IPS-20b (cell line): ENCODE measurements around the gene SYNE4.
A peak's percentile ranks its signal among the peaks of the same experiment; 100 is the strongest.
"Not testable (repeated sequence)": the region's sequence is repeated elsewhere in the genome, so short reads cannot be mapped to it uniquely, and the experiment has no call there.

Experiments used
- H3K27ac ChIP-seq: one replicate; pipeline ENCODE4 v1.5.1; 2013; ENCODE audit warnings: low read length
- H3K27me3 ChIP-seq: 2 replicates; pipeline ENCODE4 v1.6.1; 2013; ENCODE audit warnings: mild to moderate bottlenecking, low read length, inconsistent platforms; ENCODE audit not compliant: insufficient read depth
- H3K36me3 ChIP-seq: 2 replicates; pipeline ENCODE4 v1.6.1; 2013; ENCODE audit warnings: low read depth, mild to moderate bottlenecking, inconsistent platforms, low read length, moderate library complexity; ENCODE audit not compliant: insufficient read depth
- H3K4me1 ChIP-seq: 2 replicates; pipeline ENCODE4 v1.6.1; 2013; ENCODE audit warnings: mild to moderate bottlenecking, control low read depth, inconsistent platforms, low read length, moderate library complexity; ENCODE audit not compliant: insufficient read depth
- H3K4me3 ChIP-seq: 2 replicates; pipeline ENCODE4 v1.5.1; 2013; ENCODE audit warnings: mild to moderate bottlenecking, low read length, inconsistent platforms
- H3K9ac ChIP-seq: 2 replicates; pipeline ENCODE4 v1.6.1; 2013; ENCODE audit warnings: low read depth, mild to moderate bottlenecking, inconsistent platforms, low read length, moderate library complexity
- H3K9me3 ChIP-seq: 2 replicates; pipeline ENCODE4 v1.6.1; 2013; ENCODE audit warnings: mild to moderate bottlenecking, low read depth, low read length, inconsistent platforms; ENCODE audit not compliant: insufficient read depth

SYNE4 gene

DNA sequence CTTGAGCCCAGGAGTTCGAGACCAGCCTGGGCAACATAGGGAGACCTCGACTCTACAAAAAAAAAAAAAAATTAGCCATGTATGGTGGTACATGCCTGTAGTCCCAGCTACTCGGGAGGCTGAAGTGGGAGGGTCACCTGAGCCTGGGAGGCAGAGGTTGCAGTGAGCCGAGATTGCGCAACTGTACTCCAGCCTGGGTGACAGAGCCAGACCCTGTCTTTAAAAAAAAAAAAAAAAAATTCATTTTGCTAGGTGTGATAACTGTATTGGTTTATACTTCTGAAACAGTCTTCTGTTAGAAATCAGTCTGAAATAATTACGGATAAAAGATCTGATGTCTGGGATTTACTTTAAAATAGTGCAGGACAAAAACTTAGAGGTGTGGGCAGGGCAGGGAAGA lies 32.5 kb upstream of the SYNE4 start:
- not testable (repeated sequence) for H3K4me3 ChIP-seq, H3K27me3 ChIP-seq, H3K9me3 ChIP-seq, H3K27ac ChIP-seq, H3K4me1 ChIP-seq, H3K36me3 ChIP-seq, H3K9ac ChIP-seq

- Histone ChIP-seq H3K4me3 (no peak overlapping the region), H3K9ac (no peak overlapping the region), H3K27ac (no peak overlapping the region), H3K4me1 (peaks cover 2% of the 10 kb centered on the region; the same call in 1 of the 2 replicates), H3K27me3 (no peaks in the 10 kb centered on the region), H3K36me3 (peaks cover 3% of the 10 kb centered on the region; the same call in 1 of the 2 replicates), H3K9me3 (no peaks in the 10 kb centered on the region)
Measured at GRCh38 chr19:36040495-36040894, 31.9 kb upstream of the SYNE4 start.

GRCh38 chr19:36032251-36033104 lies 23.9 kb upstream of the SYNE4 start, which contains the start of gene CLIP3:
CLIP3 (minus strand) TSS chr19:36032873; CDS start chr19:36032357, 516 bp downstream.
- no peak within 1 kb of the TSS for H3K27ac ChIP-seq
- no peaks in the 10 kb centered on the region for H3K9me3 ChIP-seq
- no peaks in the 10 kb centered on the region for H3K4me1 ChIP-seq
- H3K4me3 ChIP-seq, result peak within 1 kb of the TSS; percentile 84
- H3K27me3 ChIP-seq, result peaks cover 5% of the 10 kb centered on the region; the same call in 1 of the 2 replicates
- 0 out of 2 replicates have a peak, but pooled peaks cover under 1% of the 10 kb centered on the region for H3K36me3 ChIP-seq
- H3K9ac ChIP-seq, result peak within 1 kb of the TSS; percentile 69; the same call in 1 of the 2 replicates

GRCh38 chr19:36031308-36031707 lies 22.7 kb upstream of the SYNE4 start:
- Histone ChIP-seq H3K9me3 (no peaks in the 10 kb centered on the region), H3K27me3 (peaks cover 5% of the 10 kb centered on the region; the same call in 1 of the 2 replicates), H3K27ac (no peak overlapping the region), H3K4me3 (no peak overlapping the region), H3K4me1 (no peaks in the 10 kb centered on the region), H3K36me3 (0 out of 2 replicates have a peak, but pooled peaks cover 4% of the 10 kb centered on the region), H3K9ac (no peak overlapping the region)

GRCh38 chr19:36030264-36031148 lies 21.9 kb upstream of the SYNE4 start:
- no peak overlapping the region for H3K27ac ChIP-seq

DNA sequence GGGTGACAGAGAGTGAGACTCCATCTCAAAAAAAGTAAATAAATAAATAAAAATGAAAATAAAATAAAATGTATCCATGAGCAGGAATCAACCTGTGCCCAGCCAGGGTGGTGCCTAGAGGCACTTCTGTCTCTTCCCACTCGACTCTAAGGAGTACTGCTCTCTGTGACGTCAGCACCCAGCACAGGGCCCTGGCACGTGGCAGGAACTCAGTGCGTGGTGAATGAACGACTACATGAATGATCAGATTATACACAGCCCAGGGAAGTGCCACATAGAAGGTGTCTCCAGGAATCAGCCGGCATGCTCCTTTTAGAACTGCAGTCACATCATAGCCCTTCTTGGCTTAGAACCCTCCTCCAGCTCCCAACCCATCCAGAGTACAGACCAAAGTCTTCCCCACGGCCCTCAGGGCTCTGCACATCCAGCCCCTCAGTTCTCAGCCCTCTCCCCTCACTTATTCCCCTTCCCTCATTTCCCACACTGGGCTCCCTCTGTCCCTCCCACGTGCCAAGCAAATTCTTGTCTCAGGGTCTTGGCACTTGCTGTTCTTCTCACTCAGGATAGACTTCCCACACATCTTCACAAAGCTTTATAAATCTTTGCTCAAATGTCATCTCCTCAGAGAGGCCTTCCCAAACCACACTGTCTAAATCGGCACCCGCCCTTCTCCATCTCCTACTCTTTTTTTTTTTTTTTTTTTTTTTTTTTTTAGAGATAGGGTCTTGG lies 19.9 kb upstream of the SYNE4 start:
- H3K36me3 ChIP-seq, result peaks cover 14% of the 10 kb centered on the region
- H3K4me1 ChIP-seq, result no peaks in the 10 kb centered on the region
- H3K4me3 ChIP-seq, result no peak overlapping the region
- no peak overlapping the region for H3K27ac ChIP-seq
- H3K9me3 ChIP-seq, result no peaks in the 10 kb centered on the region
- no peak overlapping the region for H3K9ac ChIP-seq
- H3K27me3 ChIP-seq, result no peaks in the 10 kb centered on the region; the same call in 1 of the 2 replicates

More at GRCh38 chr19:36030264-36031148, 21.9 kb upstream of the SYNE4 start:
- Histone ChIP-seq H3K9ac (no peak overlapping the region), H3K4me1 (no peaks in the 10 kb centered on the region), H3K4me3 (no peak overlapping the region), H3K27me3 (peaks cover 5% of the 10 kb centered on the region; the same call in 1 of the 2 replicates), H3K36me3 (0 out of 2 replicates have a peak, but pooled peaks cover 4% of the 10 kb centered on the region), H3K9me3 (no peaks in the 10 kb centered on the region)

GRCh38 chr19:36027696-36028095 lies 19.1 kb upstream of the SYNE4 start:
- no peak overlapping the region for H3K9ac ChIP-seq
- no peak overlapping the region for H3K27ac ChIP-seq
- H3K36me3 ChIP-seq, result peaks cover 18% of the 10 kb centered on the region
- H3K4me1 ChIP-seq, result no peaks in the 10 kb centered on the region
- H3K27me3 ChIP-seq, result no peaks in the 10 kb centered on the region
- H3K9me3 ChIP-seq, result no peaks in the 10 kb centered on the region
- H3K4me3 ChIP-seq, result no peak overlapping the region

DNA sequence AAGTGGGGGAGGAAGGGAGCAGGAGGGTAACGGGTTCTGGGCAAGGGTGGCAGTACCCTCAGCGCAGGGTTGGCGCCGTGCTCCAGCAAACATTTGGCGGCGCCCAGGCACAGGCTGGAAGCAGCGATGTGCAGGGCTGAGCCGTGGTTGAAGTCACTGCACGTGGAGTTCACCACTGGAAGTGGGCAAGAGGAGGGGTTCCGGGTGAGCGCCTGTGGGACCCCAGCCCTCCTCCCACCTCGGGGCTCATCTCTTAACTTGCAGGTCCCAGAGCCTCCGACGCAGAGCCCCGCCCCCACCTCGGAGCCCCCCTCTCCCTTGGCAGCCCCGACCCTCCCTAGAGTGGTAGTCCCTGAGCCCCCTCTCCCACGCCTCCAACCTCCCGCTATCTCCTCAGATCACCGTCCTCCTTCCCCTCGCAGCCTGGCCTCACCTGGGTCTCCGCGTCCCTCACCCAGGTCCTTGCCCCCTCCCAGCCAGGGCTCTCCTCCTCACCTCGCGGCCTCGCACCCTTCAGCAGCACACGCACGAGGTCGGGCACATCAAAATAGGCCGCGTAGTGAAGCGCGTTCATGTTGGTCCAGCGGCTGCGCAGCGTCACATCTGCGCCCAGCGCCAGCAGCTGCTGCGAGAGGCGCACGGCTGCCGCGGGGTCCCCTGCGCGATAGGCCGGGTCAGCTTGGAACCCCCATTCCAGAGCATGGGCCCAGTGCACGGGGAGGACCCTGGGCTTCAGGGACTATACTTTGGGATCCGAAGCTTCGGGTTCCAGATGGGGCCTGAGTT lies 17.7 kb upstream of the SYNE4 start:
- Histone ChIP-seq H3K36me3 (peaks cover 25% of the 10 kb centered on the region), H3K27ac (no peak overlapping the region), H3K4me1 (no peaks in the 10 kb centered on the region), H3K27me3 (no peaks in the 10 kb centered on the region), H3K4me3 (no peak overlapping the region), H3K9me3 (no peaks in the 10 kb centered on the region), H3K9ac (no peak overlapping the region)

DNA sequence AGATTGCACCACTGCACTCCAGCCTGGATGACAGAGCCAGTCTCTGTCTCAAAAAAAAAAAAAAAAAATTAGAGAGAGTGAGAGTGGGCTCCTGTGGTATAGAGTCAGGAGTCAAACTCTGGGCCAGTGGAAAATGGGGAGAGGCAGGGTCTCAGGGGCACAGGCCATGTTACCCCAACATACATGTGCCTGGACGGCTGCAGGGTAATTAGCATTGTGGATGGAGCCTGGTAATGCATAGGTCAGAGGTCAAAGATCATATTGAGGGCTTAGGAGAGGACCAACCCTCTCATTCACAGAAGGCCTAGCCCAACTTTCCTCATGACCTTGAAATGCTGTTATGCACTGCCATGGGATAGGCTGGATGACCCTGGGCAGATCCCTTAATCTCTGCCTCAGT lies 16.9 kb upstream of the SYNE4 start:
- Histone ChIP-seq H3K36me3 (peaks cover 32% of the 10 kb centered on the region), H3K4me3 (no peak overlapping the region), H3K4me1 (no peaks in the 10 kb centered on the region), H3K9me3 (no peaks in the 10 kb centered on the region), H3K27ac (no peak overlapping the region), H3K9ac (no peak overlapping the region), H3K27me3 (no peaks in the 10 kb centered on the region)

- peaks cover 33% of the 10 kb centered on the region for H3K36me3 ChIP-seq
- no peaks in the 10 kb centered on the region for H3K27me3 ChIP-seq
- no peak overlapping the region for H3K4me3 ChIP-seq
Measured at GRCh38 chr19:36023432-36023831, 14.8 kb upstream of the SYNE4 start.

More at GRCh38 chr19:36023432-36023831, 14.8 kb upstream of the SYNE4 start:
- no peaks in the 10 kb centered on the region for H3K9me3 ChIP-seq
- no peaks in the 10 kb centered on the region for H3K4me1 ChIP-seq
- H3K27ac ChIP-seq, result no peak overlapping the region
- no peak overlapping the region for H3K9ac ChIP-seq
